Stimulated activated CD8-positive, alpha-beta memory T cell treated with anti-CD3 and anti-CD28 coated beads, Interleukin-7, amount 100 ng/mL, for 24 hours (primary cell): ENCODE measurements around the gene KRT77.
"Not testable (repeated sequence)": the region's sequence is repeated elsewhere in the genome, so short reads cannot be mapped to it uniquely, and the experiment has no call there.

Experiments
- DNase-seq: peaks from one replicate; pipeline ENCODE4 v3.0.0-alpha.2; 2020; ENCODE audit warnings: low read depth

KRT77 gene

DNA sequence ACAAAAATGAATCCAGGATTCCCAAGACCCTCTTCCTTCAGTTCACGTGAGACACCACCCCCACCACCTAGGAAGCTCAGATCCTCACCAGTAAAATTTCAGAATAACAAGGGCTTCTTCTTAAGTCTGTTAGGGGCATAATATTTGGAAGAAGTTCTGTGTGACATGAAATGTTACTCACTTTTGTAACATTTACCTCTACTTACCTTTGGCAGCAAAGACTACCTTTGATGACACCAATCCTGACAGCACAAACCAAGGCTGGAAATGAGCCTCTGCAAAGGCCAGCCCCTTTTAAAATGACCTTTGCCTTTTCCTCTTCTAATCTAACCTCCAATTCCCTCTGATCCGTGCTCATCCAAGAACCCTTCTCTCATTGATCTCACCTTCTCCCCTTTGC lies 19.4 kb upstream of the KRT77 start:
- no peak for DNase-seq

DNA sequence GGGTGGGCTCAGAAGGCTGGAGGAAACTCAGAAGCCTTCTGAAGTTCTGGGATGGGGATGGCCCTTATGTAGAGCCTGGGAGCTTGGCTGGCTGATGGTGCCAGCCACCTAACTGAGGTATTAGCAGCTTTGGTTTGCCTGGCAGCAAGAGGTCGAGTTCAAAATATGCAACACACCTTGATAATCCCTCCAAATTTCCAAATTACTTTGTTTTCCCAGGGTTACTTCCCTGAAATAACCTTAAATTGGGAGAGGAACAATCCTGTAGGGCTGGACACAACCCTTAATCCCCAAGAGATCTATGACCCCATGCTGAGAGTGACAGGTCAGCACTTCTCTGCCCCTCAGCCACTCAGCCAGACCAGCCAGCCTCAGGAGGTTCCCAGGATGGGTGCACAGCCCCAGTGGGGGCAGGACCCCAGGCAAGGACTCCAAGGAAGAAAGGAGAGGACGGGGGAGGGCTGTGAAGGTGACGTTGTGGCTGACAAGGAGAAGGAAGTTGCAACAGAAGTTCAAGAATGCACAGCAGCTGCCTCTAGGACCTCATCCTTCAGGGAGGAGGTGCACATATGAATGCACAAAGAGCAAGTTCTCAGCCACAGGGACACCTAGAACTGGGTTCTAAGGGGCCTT lies 18.6 kb upstream of the KRT77 start:
- no peak for DNase-seq

DNA sequence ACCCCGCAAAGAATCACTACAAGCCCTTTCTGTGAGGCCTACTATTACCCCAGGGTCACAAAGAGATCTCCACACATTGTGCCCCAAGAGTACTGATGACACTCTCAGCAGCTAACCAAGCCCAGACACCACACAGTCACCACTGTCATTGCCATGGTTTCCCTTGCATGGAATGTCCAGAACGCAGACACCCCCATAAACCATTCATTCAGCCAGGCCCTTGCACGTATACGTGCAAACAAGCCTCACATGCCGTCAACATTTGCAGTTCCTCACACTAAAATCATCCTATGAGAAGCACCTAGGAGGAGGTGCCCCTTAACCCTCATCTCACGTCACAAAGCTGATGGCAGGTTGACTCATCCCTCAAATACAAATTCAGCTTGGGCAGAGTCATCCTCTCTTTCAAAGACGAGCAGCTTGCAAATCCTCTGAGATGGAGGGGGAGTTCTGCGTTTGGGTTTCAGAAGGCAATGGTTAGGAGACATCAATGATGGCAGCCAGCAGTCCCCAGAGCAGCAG lies 17.1 kb upstream of the KRT77 start:
- no peak for DNase-seq

DNA sequence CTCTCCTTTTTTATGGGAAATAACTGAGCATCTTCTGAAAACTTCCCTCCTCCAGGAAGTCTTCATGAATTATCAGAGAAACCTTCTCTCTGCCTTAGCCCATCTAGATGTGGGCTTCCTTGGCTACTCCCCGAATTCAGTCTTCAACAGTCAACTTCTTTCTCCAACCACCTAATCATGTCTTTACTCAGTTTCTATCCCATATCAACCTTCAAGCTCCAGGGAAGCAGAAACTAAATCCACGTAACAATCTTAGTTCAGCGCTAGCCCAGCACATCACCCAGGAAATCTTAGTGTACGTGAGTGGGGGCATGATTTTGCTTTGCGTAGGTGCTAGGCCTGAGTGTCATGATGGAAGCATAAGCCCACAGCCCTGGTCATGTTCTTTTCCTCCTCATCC lies 12.7 kb upstream of the KRT77 start:
- no peak for DNase-seq

DNA sequence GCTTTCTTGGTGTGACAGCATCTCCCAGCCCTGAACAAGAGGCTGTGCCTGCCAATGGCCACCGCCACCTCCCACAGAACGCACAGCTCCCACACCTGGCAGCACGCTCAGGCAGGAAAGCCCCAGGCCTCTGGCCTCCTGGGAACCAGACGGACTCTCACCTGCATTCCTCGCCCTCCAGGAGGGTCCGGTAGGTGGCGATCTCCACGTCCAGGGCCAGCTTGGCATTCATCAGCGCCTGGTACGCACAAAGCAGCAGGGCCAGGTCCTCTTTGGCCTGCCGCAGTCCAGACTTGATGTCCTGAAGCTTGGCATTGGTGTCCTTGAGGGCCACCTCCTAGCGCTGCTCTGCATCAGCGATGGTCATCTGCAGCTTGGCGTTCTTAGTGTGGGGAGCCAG lies 12.1 kb upstream of the KRT77 start:
- no peak for DNase-seq

DNA sequence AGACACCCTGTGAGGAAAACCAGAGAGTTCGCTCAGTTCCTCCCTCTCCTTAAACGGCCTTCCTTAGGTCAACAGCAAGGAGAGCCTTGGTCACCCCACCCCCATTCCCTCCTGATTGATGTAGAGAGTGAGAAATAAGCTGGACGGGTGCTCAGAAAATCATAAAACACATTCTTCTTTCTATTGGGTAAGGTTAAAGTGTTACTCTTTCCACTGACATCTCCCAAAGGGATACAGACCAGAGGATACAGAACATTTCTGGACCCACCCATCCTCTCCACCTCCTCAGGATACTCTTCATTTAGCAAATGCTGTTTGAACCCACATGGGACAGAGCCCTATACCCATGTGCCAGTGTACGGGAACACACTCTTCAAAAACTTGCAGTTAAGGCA lies 11.6 kb upstream of the KRT77 start:
- no peak for DNase-seq

DNA sequence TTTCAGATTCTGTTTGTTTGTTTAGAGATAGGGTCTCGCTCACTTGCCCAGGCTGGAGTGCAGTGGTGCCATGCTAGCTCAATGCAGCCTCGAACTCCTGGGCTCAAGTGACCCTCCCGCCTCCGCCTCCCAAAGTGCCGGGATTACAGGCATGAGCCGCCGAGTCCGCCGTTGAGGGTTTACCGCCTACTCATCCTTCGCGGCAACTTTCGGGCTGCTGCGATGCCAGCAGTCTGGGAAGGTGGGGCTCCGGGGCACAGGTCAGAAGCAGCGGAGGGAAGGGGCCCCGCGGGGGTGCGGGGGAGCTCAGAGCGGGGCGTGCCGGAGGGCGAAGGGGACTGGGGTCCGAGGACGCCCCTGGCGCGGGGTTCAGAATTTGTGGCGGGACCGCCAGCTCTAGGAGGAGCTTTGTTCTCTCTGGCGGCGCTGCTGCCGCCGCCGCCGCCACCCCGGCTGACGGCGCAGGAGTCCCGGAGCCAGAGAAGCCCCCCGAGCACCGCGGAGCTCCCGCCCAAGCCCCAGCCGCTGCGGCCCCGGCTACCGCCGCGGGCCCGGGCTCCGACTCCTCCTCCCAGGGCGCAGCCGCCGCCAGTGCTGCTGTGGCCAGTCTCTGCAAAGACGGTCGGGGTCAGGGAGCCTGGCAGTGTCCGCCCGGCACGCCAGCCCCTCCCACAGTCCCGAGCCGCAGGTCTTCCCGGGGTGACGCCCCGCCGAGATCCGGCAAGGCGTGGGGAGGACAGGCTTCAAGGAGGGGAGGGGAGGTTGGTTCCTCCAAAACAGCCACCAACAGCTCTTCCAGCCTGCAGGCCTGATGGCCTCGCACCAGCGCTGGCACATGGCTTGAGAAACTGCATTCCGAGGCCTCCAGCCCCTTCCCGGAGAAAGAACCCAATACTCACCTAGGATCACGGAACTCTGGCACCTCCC lies 10.9 kb upstream of the KRT77 start:
- peak; percentile 8 for DNase-seq

DNA sequence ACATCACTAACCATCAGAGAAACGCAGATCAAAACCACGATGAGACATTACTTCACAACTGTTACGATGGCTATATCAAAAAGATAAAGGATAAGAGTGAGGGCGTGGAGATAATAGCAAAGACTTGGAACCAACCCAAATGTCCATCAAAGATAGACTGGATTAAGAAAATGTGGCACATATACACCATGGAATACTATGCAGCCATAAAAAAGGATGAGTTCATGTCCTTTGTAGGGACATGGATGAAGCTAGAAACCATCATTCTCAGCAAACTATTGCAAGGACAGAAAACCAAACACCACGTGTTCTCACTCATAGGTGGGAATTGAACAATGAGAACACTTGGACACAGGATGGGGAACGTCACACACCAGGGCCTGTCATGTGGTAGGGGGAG lies 8.8 kb upstream of the KRT77 start:
- DNase-seq = not testable (repeated sequence)

DNA sequence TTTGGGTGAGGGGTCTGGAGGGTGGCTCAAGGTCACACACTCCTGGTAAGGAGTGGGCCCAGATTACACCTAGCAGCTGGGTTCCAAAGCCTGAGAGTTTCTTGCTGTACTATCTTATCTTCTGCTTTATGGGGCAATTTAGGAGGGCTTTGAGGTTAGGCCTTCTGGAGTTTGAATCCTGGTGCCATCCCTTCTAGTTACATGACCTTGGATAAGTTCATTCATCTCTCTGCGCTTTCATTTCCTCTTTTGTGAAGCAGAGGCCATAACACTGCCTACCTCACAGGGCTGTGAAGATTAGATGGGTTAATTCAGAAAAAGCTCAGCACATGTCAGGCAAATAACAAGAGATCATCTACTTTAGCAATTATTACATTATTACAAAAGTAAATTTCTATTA lies 7.4 kb upstream of the KRT77 start:
- no peak for DNase-seq

DNA sequence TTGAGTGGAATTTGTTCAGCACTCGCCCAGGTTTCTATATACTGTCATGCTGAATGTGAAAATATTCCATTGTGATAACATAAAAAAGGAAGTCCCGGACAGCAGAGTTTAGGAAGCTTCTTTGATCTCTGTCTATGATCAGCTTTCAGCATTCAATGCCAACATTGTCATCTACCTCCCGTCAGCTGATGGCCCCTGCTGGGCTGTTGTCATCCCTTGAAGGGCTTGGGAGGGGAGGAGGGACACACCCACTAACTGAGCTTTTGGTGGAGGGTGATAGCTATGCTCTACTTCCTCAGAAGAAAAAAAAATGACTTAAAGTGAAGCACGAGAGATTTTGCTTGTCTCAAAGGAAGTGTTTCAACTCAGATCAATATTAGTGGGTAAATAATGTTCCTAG lies 4.7 kb upstream of the KRT77 start:
- no peak for DNase-seq

DNA sequence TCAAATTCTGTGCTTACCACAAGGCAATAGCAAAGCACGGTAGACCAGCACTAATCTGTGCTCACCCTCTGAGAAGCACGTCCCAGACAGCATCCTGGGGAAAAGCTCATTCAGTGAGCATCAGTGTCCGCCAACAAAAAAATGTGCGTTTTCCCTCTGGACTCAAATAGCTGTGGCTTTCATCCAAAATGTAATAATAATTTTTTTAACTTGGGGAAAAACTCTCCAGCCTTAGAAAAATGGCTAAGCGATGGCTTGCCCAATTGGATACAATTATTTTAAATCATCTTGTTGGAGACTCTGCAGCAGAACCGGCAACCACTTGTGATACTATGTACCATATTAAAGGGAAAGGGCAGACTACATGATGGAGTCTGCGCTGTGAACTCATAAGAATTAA lies 1.1 kb upstream of the KRT77 start:
- no peak for DNase-seq

DNA sequence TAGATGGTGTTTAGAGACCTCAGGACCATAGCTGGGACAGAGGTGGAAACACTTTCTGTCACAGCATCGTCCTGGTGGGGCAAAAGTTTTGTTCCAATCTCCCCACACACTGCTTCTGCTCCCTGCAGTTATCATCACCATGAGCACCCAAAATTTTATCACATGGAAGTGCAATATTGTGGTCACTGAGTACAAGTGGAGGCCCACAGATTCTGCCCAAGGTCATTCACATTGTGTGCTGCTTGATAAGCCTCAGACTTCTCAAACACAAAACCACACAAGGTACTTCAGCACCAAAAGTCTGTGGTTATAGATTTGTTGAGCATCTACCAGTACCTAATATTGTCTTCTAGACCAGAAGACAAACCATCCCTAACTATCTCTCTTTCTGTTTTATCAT lies 554 bp upstream of the KRT77 start:
- no peak for DNase-seq

DNA sequence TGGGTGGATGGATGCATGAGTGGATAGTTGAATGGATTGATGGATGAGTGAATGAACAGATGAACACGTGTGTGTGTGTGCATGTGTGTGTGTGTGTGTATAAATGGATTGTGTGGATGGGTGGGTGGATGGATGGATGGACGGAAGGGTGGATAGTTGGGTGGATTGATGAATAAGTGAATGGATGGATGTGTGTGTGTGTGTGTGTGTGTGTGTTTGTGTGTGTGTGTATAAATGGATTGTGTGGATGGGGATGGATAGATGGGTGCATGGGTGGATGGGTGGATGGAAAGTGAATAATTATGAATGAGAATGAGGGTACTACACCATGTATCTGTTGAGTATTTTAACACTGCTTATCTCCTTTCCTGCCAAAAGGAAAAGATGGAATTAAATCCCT lies 986 bp downstream of the KRT77 start:
- DNase-seq = no peak

DNA sequence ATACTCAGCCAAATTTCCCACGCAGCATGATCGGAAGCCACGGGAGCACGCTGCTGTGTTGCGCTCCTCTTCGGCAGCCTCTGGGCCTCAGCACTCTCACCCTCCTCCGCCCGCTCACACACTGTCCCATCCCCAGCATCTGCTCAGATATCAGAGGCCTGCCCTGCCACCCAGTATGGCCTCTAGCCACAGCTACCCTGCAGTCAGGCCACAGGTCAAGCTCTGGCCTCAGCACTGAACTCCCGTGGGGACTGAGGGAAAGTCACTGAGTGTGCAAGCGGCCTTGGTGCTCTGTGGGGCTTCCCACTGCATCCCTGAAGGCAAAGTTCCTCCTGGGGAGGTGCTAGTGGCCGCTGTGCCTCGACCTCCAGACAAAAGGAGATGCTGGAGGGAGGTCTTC lies 2.0 kb downstream of the KRT77 start:
- no peak for DNase-seq

DNA sequence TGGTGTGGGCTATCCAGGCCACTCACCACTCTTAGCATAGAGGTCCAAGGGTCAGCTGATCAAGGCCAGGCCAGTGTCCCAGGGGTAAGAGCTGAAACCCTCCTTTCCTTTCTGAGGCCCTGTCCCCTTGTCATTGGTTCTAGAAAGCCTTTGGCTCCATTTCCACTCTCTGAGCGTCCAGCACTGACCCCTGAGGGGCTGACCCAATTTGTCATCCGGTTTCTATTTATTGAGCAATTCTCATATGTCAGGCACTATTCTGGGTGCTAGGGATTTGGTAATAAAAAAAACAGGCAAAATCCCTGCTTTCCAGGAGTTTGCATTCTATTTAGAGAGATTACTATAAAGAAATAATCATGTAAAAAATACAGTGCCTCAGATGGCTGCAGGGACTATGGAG lies 3.4 kb downstream of the KRT77 start:
- no peak for DNase-seq

DNA sequence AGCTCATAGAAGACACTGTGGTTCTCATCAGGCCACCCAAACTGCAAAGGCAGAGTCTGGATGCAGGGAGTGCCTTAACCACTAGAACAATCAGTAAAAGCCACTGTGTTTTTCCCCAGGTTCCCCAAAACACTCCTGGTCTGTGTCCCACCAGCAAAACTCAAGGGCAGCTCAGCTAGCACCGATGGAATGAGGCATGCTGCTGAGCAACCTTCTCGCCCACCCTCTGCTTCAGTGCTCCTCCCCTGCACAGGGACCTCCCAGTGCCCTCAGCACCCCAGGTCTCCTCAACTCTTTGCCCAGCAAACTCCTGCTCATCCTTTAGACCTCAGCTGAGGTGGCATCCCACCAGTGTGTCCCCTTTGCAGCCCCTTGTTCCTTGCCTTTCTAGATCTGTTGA lies 4.0 kb downstream of the KRT77 start:
- DNase-seq = no peak

DNA sequence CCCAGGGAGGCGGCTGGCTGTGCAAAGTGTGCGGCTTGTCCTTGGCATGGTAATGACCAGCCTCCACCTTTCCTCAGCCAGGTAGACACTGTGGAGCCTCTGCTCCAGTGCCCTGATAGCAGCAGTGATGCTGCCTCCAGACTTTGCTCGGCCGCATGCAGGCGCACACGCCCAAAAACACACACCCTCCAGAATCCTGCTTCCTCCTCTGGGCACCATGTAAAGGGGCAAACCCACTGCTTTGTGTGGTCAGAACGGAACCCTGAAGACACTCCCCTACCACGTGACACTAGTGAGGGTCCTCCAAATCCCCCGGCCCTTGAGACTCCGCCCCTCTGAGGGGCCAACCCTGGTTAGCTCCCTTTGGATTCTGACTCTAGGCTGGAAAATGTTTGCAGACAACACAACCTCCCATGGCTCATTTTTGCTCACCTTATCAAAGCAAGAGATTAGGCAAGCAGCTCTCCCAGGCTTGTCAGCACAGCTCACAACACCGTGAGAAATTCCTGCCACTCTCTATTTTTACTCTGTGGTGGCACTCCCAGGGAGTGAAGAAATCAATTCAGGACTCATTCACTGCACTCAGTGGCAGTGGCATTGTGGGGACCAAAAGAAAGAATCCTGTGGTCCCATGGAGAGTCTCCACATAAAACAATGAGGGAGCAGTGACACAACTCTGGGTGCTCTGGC lies 4.5 kb downstream of the KRT77 start:
- DNase-seq = no peak

DNA sequence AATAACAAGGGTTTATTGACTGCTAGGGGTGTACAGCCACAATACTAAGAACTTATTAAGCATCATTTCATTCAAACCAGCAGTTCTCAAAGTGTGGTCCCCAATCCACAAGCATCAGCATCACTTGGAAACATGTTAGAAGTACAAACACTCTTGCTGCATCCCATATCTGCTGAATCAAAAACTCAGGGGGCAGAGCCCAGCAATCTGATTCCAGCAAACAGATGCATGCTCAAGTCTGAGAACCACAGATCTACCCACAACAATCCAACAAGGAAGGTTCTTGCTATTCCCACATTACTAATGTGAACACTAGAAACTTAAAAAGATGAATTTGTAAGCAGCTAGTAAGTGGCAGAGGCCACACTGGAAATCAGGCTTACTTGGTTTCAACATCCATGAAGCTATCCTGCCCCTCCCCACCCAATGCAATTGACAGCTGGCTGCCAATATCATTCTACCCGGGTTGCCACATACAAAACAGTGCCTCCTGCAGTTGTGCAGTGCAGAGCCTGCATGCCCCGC lies 6.2 kb downstream of the KRT77 start:
- no peak for DNase-seq

DNA sequence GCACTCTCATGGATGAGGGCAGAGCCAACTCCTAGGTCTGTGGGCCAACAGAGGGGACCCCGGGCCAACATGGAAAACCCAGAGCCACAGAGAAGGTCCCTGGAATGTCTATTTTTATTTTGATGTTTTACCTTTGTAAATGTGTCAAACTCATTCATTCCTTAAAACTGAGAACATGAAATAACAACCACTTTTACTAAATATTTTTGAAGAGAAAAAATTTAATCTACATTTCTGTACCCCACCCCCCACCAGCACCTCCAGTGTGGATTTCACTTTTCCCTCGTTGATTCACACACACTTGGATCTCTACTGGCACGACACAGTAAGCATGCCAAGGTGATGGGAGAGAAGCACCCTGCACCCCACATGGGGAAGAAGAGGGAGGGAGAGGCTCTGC lies 6.7 kb downstream of the KRT77 start:
- DNase-seq = no peak

DNA sequence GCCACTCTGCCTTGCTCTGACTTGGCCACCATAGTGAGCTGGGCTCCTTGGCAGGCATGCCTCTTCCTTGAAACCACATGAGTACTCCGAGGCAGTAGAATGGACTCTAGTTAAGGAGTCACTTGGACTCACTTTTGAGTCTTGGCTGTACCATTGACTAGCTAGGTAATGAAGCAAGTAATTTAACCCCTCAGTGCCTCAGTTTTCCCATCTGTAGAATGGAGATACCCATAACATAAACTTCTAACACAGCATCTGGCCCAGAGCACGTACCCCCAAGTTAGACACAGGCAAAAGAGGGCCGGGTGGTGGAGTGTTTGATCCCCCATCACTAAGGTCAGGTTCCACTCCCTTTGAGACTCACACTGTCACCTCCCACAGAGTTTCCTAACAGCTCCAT lies 8.3 kb downstream of the KRT77 start:
- DNase-seq = no peak

DNA sequence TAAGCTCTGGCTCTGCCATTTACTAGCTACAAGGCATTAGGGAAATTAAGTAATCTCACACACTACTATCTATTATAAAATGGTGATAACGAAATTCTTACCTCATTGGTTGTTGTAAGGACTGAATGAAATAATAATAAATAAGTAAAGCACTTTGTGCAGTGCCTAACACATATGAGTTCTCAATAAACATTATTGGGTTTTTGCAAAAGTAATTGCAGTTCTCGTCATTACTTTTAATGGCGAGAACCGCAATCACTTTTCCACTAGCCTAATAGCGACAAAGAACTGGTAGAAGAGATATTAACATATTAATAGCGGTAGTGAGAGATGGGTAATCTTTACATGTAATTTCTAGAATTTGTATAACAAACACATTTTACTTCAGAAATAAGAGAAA lies 9.2 kb downstream of the KRT77 start:
- DNase-seq = no peak

DNA sequence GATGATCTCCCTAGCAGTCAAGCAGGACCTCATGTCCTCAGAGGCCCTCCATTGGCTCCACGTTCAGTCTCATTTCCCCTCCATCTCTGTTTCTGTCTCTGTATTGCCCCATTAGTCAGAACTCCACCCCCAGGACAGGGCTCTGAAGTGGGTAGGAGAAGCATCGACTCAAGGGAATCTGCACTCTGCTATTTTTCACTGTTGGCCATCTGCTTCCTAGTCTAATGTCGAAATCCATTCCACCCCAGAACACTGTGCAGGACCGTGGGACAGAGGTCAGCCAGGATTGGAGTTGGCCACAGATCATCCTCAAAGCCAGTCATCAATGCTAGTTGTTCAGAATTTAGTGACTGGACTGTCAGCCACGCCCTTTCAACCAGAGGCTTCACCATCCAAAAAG lies 10.1 kb downstream of the KRT77 start:
- DNase-seq = no peak

DNA sequence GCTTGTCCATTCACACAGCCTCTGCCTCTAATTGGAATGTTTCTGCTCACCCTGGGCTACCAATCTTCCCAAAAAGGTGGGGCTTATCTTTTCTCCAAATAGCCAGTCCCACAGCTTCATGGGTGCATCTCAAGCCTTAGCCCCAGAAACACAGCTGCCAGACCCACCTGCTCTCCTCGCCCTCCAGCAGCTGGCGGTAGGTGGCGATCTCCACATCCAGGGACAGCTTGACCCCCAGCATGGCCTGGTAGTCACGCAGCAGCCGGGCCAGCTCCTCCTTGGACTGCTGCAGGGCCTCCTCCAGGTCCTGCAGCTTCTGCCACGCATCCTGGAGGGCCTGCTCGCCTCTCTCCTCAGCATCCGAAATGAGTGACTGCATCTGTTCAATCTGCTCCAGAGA lies 11.1 kb downstream of the KRT77 start:
- no peak for DNase-seq
